Measurements from ENCODE around the gene SEC11C.

SEC11C gene

GRCh38 chr18:59189008-59189407 lies 49.3 kb downstream of the SEC11C start:
- no peak for TF ChIP-seq CTCF (IDR thresholded peaks at IDR 0.05; ENCODE audit: low read length, missing control alignments)
- H3K4me3 ChIP-seq (replicated peaks; ENCODE audit: low read depth, low read length) = no peak overlapping the region
- DNase-seq (ENCODE audit: low read depth) = no peak

GRCh38 chr18:59189746-59190145 lies 50.1 kb downstream of the SEC11C start:
- no peak overlapping the region for H3K4me3 ChIP-seq (replicated peaks; ENCODE audit: low read depth, low read length)
- TF ChIP-seq CTCF (IDR thresholded peaks at IDR 0.05; ENCODE audit: low read length, missing control alignments) = no peak
- DNase-seq (ENCODE audit: low read depth) = no peak

GRCh38 chr18:59196161-59196725 lies 56.6 kb downstream of the SEC11C start:
- no peak for TF ChIP-seq CTCF (IDR thresholded peaks at IDR 0.05; ENCODE audit: low read length, missing control alignments)
- H3K4me3 ChIP-seq (replicated peaks; ENCODE audit: low read depth, low read length) = no peak overlapping the region
- no peak for DNase-seq (ENCODE audit: low read depth)

GRCh38 chr18:59197636-59198035 lies 58.0 kb downstream of the SEC11C start:
- DNase-seq (ENCODE audit: low read depth) = no peak
- no peak for TF ChIP-seq CTCF (IDR thresholded peaks at IDR 0.05; ENCODE audit: low read length, missing control alignments)
- H3K4me3 ChIP-seq (replicated peaks; ENCODE audit: low read depth, low read length) = no peak overlapping the region

- no peak for TF ChIP-seq CTCF (IDR thresholded peaks at IDR 0.05; ENCODE audit: low read length, missing control alignments)
- H3K4me3 ChIP-seq (replicated peaks; ENCODE audit: low read depth, low read length) = no peak overlapping the region
- DNase-seq (ENCODE audit: low read depth) = no peak
Measured at GRCh38 chr18:59198215-59198614, 58.5 kb downstream of the SEC11C start.

GRCh38 chr18:59200787-59201186 lies 61.1 kb downstream of the SEC11C start:
- TF ChIP-seq CTCF (IDR thresholded peaks at IDR 0.05; ENCODE audit: low read length, missing control alignments) = no peak
- H3K4me3 ChIP-seq (replicated peaks; ENCODE audit: low read depth, low read length) = no peak overlapping the region
- no peak for DNase-seq (ENCODE audit: low read depth)

- no peak overlapping the region for H3K4me3 ChIP-seq (replicated peaks; ENCODE audit: low read depth, low read length)
- DNase-seq (ENCODE audit: low read depth) = no peak
- no peak for TF ChIP-seq CTCF (IDR thresholded peaks at IDR 0.05; ENCODE audit: low read length, missing control alignments)
Measured at GRCh38 chr18:59202258-59202820, 62.7 kb downstream of the SEC11C start.

Data from fibroblast of pulmonary artery (primary cell).